Loucy (cell line): ENCODE results near the gene SLC25A33.

Experiments used
- H2AFZ ChIP-seq: fragments of 200-600 bp; sonication (generic); 2 replicates; pipeline ENCODE4 v1.6.0; 2016; ENCODE audit warnings: antibody characterized with exemption, mild to moderate bottlenecking, low read length, moderate library complexity
- H3F3A ChIP-seq: fragments of 200-600 bp; 2 replicates; pipeline ENCODE4 v1.6.0; 2016; ENCODE audit warnings: antibody characterized with exemption, low read depth, mild to moderate bottlenecking
- H3K27me3 ChIP-seq: fragments of 200-600 bp; sonication (generic); 2 replicates; pipeline ENCODE4 v1.6.1; 2014; ENCODE audit warnings: low read length, mild to moderate bottlenecking; ENCODE audit not compliant: insufficient read depth, poor library complexity, severe bottlenecking
- H3K36me3 ChIP-seq: fragments of 200-600 bp; sonication (generic); 2 replicates; pipeline ENCODE4 v1.6.1; 2016; ENCODE audit warnings: low read length; ENCODE audit not compliant: insufficient read depth
- H3K4me1 ChIP-seq: fragments of 200-600 bp; sonication (generic); 2 replicates; pipeline ENCODE4 v1.5.1; 2014; ENCODE audit warnings: low read length, mild to moderate bottlenecking; ENCODE audit not compliant: insufficient read depth, poor library complexity, severe bottlenecking
- H3K4me2 ChIP-seq: fragments of 200-600 bp; sonication (generic); 2 replicates; pipeline ENCODE4 v1.6.0; 2014; ENCODE audit warnings: antibody characterized with exemption, low read length, low read depth, mild to moderate bottlenecking; ENCODE audit not compliant: poor library complexity, severe bottlenecking
- H3K4me3 ChIP-seq: fragments of 200-600 bp; sonication (generic); 2 replicates; pipeline ENCODE4 v1.5.1; 2014; ENCODE audit warnings: low read length, mild to moderate bottlenecking, mixed read lengths; ENCODE audit not compliant: poor library complexity, severe bottlenecking
- H3K79me2 ChIP-seq: fragments of 200-600 bp; sonication (generic); 2 replicates; pipeline ENCODE4 v1.6.1; 2014; ENCODE audit warnings: low read length; ENCODE audit not compliant: insufficient read depth
- H3K9ac ChIP-seq: fragments of 200-600 bp; sonication (generic); 2 replicates; pipeline ENCODE4 v1.6.0; 2014; ENCODE audit warnings: mild to moderate bottlenecking, low read depth, low read length, moderate library complexity; ENCODE audit not compliant: poor library complexity, severe bottlenecking
- H3K9me2 ChIP-seq: fragments of 200-600 bp; sonication (generic); replicated peaks from 2 replicates; pipeline ENCODE4 v1.6.1; 2016; ENCODE audit warnings: low read depth, low read length, mixed read lengths
- H3K9me3 ChIP-seq: fragments of 200-600 bp; sonication (generic); 2 replicates; pipeline ENCODE4 v1.6.1; 2014; ENCODE audit warnings: mild to moderate bottlenecking, antibody characterized with exemption, low read length, low read depth; ENCODE audit not compliant: insufficient read depth
- H4K20me1 ChIP-seq: fragments of 200-600 bp; sonication (generic); 2 replicates; pipeline ENCODE4 v1.6.0; 2014; ENCODE audit warnings: antibody characterized with exemption, low read length, mild to moderate bottlenecking; ENCODE audit not compliant: insufficient read depth, poor library complexity, severe bottlenecking
- EZH2phosphoT487 ChIP-seq: fragments of 200-600 bp; IDR thresholded peaks from 2 replicates; pipeline ENCODE4 v1.6.1; 2018; ENCODE audit warnings: antibody characterized with exemption, mild to moderate bottlenecking, moderate library complexity, borderline replicate concordance
- TF ChIP-seq, protein P1 (sequence below): fragments of 200-600 bp; sonication (generic); conservative IDR thresholded peaks from 2 replicates; pipeline ENCODE4 v1.5.1; 2014; ENCODE audit warnings: mild to moderate bottlenecking, antibody characterized with exemption, low read length

SLC25A33 gene

DNA sequence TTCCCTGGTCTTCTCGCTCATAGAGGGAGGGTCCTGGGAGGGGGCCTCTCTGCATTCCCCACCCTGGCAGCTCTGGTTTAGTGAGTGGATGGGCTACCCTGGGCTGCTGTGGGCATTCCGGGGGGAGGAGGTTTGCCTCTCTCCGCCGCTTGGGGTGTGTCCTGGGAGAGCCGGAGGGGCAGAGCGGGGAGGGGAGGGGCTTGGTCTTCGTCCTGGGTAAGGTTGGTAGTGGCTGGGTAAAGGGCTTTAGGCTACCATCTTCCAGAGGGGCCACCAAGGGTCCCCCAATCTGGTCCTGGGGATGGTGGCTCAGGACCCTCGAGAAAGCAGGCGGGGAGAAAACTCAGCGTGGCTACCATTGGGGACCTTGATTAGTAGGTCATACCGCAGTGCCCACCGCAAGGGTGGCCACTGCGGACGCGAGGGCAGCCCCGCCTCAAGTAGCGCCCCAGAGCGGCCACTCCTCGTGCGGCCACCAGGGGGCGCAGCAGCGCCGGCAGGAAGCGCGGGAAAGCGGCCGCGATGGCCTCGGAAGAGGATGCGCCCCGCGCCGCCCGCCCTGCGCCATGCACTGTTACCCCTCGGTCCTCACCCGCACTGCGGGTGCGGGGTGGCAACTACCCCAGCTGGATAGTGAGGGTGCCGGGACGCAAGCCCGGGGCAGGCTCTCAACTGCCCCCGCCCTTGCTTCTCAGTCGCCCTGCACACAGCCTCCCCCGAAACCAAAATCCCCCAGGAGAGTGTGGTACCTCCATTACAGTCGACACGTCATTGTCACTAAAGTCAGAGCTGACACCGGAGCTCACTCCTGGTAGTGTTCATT is 44.1 kb upstream of the SLC25A33 start:
- Histone ChIP-seq H3K4me3 (peak overlapping the region; percentile 72), H3K4me2 (peak overlapping the region; percentile 84), H3K36me3 (no peaks in the 10 kb centered on the region), H4K20me1 (no peaks in the 10 kb centered on the region), H3K9me2 (no peaks in the 10 kb centered on the region), H3K9ac (peak overlapping the region; percentile 60), H2AFZ (peak overlapping the region; percentile 97), H3K27me3 (no peaks in the 10 kb centered on the region), H3K4me1 (peaks cover 9% of the 10 kb centered on the region), H3F3A (no peaks in the 10 kb centered on the region), H3K9me3 (no peaks in the 10 kb centered on the region), H3K79me2 (no peaks in the 10 kb centered on the region)
- TF ChIP-seq, protein P1, sequence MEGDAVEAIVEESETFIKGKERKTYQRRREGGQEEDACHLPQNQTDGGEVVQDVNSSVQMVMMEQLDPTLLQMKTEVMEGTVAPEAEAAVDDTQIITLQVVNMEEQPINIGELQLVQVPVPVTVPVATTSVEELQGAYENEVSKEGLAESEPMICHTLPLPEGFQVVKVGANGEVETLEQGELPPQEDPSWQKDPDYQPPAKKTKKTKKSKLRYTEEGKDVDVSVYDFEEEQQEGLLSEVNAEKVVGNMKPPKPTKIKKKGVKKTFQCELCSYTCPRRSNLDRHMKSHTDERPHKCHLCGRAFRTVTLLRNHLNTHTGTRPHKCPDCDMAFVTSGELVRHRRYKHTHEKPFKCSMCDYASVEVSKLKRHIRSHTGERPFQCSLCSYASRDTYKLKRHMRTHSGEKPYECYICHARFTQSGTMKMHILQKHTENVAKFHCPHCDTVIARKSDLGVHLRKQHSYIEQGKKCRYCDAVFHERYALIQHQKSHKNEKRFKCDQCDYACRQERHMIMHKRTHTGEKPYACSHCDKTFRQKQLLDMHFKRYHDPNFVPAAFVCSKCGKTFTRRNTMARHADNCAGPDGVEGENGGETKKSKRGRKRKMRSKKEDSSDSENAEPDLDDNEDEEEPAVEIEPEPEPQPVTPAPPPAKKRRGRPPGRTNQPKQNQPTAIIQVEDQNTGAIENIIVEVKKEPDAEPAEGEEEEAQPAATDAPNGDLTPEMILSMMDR, result peak; percentile 94
- no peak for TF ChIP-seq EZH2phosphoT487

DNA sequence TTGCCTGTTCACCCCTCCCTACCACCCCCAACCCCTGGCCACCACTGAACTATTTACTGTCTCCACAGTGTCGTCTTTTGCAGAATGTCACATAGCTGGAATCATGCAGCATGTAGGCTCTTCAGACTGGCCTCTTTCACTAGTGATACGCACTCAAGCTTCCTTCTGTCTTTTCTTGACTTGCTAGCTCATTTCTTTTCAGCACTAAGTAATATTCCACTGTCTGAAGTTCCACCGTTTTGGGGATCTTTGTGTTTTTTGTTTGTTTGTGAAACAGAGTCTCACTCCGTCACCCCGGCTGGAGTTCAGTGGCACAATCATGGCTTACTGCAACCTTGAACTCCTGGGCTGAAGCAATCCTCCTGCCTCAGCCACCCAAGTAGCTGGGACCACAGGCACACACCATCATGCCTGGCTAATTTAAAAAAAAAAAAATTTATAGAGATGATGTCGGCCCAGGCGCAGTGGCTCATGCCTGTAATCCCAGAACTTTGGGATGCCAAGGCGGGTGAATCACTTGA is 43.4 kb upstream of the SLC25A33 start:
- no peaks in the 10 kb centered on the region for H3K9me2 ChIP-seq
- H3K9me3 ChIP-seq, result no peaks in the 10 kb centered on the region
- peak overlapping the region; percentile 97 for H2AFZ ChIP-seq
- H3K36me3 ChIP-seq, result no peaks in the 10 kb centered on the region
- no peaks in the 10 kb centered on the region for H4K20me1 ChIP-seq
- H3K79me2 ChIP-seq, result no peaks in the 10 kb centered on the region
- TF ChIP-seq EZH2phosphoT487, result no peak
- TF ChIP-seq, protein P1, result no peak
- H3K4me3 ChIP-seq, result peak overlapping the region; percentile 72
- H3F3A ChIP-seq, result no peaks in the 10 kb centered on the region
- peak overlapping the region; percentile 84 for H3K4me2 ChIP-seq
- H3K27me3 ChIP-seq, result no peaks in the 10 kb centered on the region
- H3K9ac ChIP-seq, result peak overlapping the region; percentile 60
- peaks cover 9% of the 10 kb centered on the region for H3K4me1 ChIP-seq

DNA sequence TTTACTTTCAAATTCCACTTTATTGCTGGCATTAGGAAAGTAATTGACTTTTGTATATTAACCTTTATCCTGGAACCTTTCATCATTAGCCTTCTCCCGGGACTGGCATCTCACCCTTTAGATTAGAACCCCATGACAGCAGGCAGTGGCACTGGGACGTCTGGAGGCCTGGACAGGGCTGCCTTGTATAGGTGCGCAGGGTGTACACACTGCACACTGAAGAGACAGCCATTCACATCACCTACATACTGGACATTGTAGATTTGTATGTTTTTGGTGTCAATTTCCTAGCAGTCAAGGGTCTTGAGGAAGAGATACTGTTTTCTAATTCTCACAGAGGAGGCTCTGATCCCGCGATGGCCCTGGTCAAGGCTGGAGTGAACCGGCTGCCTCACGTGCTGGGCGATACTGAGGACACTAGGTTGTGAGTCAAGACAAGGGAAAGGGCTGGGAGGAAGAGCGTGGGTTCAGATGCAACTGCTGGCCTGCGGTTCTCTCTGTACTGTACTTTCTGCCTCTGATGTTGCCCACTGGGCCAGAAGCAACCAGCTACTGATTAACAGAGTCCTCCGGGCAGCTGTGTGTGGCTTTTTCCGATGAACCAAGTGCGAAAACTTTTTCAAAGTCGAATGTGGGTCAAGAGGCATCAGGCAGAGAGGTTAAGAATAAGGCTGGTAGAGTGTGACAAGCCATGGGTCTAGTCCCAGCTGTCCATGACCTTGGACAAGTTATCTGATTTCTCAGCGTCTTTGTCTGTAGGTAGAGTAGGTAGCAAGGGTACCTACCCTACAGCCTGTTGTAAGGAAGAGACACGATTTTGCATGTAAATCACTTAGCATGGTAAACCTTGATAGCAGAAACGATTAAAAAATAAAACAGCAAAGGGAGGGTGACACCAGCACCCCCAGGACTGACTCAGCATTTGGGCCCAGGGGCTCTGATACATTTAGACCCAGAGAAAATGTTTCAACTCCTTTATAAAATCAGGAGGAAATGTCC is 38.2 kb upstream of the SLC25A33 start:
- Histone ChIP-seq H4K20me1 (no peaks in the 10 kb centered on the region), H3K27me3 (no peaks in the 10 kb centered on the region), H3K9ac (no peak overlapping the region), H3K36me3 (no peaks in the 10 kb centered on the region), H3K4me1 (no peaks in the 10 kb centered on the region), H3K9me3 (no peaks in the 10 kb centered on the region), H3K9me2 (no peaks in the 10 kb centered on the region), H3K79me2 (no peaks in the 10 kb centered on the region), H2AFZ (no peak overlapping the region), H3F3A (no peaks in the 10 kb centered on the region), H3K4me2 (no peak overlapping the region), H3K4me3 (no peak overlapping the region)
- TF ChIP-seq EZH2phosphoT487, result no peak
- TF ChIP-seq, protein P1, result no peak
